ENCODE data around the gene CRADD. TPM values are rescaled to one million over a fixed set of nuclear protein-coding genes. Genes with fewer than 3 reads are reported as not detected.

The CRADD gene
- total and polyA plus RNA-seq, 2 of the 4 experiments (the other 2 are of a cell fraction) = 11.1 to 14.0 TPM

DNA sequence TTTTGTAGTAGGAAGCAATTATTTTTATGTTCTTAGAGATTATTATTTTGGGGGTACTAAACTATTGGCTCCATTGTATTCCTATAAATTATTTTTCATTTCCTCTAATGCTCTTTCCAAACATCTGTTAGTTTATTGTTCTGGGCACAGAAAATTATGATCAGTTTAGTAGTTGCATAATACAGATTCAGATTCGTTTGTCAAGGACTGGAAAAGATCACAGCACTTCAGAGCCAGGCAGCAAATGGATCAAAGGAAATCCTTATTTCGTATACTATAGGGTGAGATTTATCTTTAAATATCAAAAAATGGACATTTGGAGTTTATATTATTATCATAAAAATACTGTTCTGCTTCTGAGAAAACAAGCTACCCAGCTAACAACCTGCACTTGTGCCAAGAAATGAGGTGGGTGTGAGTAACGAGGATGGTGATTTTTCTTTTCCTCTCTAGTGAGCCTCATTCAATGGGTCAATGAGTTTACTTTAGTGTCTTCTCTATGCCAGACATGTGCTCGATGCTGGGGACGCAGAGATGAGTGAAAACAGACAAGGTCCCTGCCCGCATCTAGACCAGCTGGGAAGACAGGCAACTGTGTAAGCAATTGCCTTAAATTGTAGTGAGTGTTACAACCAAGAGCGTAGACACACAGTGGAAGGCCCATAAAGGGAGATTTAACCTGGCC lies 262.6 kb downstream of the CRADD start:
- in situ Hi-C loops (cut with MboI; ENCODE audit: low sequenced_read_pairs) = no loop called here
- ATAC-seq (ENCODE audit: low read depth) = no peak
- no TSS peak for BruUV-seq (replicated peaks)
- no peaks in the 10 kb centered on the region for H4K20me1 ChIP-seq (ENCODE audit: insufficient read depth, low read length)
- H4K8ac ChIP-seq (ENCODE audit: low read depth in 2 of 2, low read length in 2 of 2) = no peak overlapping the region
- H3K27me3 ChIP-seq (ENCODE audit: control insufficient read depth, insufficient read depth, low read length) = no peaks in the 10 kb centered on the region
- POLR2A ChIA-PET (ENCODE audit: unreplicated experiment) = no interaction called here
- H3K79me1 ChIP-seq (ENCODE audit: low read depth in 1 of 2, low read length in 2 of 2) = no peaks in the 10 kb centered on the region
- no peaks in the 10 kb centered on the region for H3K36me3 ChIP-seq (ENCODE audit: control insufficient read depth, insufficient read depth, low read length)
- no peak overlapping the region for H3K27ac ChIP-seq (ENCODE audit: insufficient read depth, low read length)
- no peak for DNase-seq
- H2AK9ac ChIP-seq (replicated peaks; ENCODE audit: low read depth, low read length, poor library complexity) = no peak overlapping the region
- H3K9me3 ChIP-seq (ENCODE audit: control insufficient read depth, insufficient read depth, low read length) = peaks cover 10% of the 10 kb centered on the region
- TF ChIP-seq POLR2A (IDR thresholded peaks at IDR 0.05; ENCODE audit: low read depth, low read length) (no peak), SMC3 (IDR thresholded peaks at IDR 0.05; ENCODE audit: low read depth, low read length) (no peak), NFE2L2 (IDR thresholded peaks at IDR 0.05; ENCODE audit: low read depth, low read length) (no peak), RCOR1 (IDR thresholded peaks at IDR 0.05; ENCODE audit: insufficient replicate concordance, low read length) (no peak)
- WGBS, 2 experiments (ENCODE audit: extremely low coverage in 2 of 2, insufficient read length in 1 of 2) = 100% methylated on average over 1 of the region's 7 CpGs; no CpG with 5 or more reads in 1 of the 2 experiments
- CTCF ChIA-PET = no interaction called here
- no peak overlapping the region for H3K14ac ChIP-seq (replicated peaks; ENCODE audit: low read depth, low read length)
- no peak overlapping the region for H3K23ac ChIP-seq (ENCODE audit: low read depth, low read length)
- H3K4me1 ChIP-seq (ENCODE audit: control insufficient read depth, insufficient read depth, low read length) = peaks cover 4% of the 10 kb centered on the region; the same call in 1 of the 2 replicates
- no peak overlapping the region for H2BK5ac ChIP-seq (ENCODE audit: low read depth, low read length, poor library complexity, severe bottlenecking)
- H3K9ac ChIP-seq (ENCODE audit: low read depth, low read length) = no peak overlapping the region
- H4K91ac ChIP-seq (ENCODE audit: insufficient read depth, low read depth, low read length) = no peak overlapping the region
- H3K18ac ChIP-seq (ENCODE audit: low read depth, low read length) = no peak overlapping the region
- intact Hi-C loops (cut with micrococcal nuclease) = no loop called here
- H2BK120ac ChIP-seq (ENCODE audit: low read depth, low read length) = no peak overlapping the region
- no peak overlapping the region for H2BK20ac ChIP-seq (ENCODE audit: low read depth, low read length)
- H3K4me2 ChIP-seq (ENCODE audit: low read depth, low read length) = no peak overlapping the region
- no peak overlapping the region for H2BK15ac ChIP-seq (ENCODE audit: low read depth, low read length)
- dilution Hi-C loops (cut with HindIII; ENCODE audit: low sequenced_read_pairs, unreplicated experiment) = no loop called here
- H3K4ac ChIP-seq (ENCODE audit: low read depth, low read length) = no peak overlapping the region
- no peak overlapping the region for H2AFZ ChIP-seq (replicated peaks; ENCODE audit: low read length, poor library complexity)
- H3K56ac ChIP-seq (ENCODE audit: extremely low read depth, insufficient read depth, low read length) = no peak overlapping the region
- H3K4me3 ChIP-seq (ENCODE audit: insufficient read depth, low read depth, low read length) = no peak overlapping the region
- H4K5ac ChIP-seq (ENCODE audit: low read depth, low read length) = no peak overlapping the region
- H2AK5ac ChIP-seq (ENCODE audit: low read depth, low read length) = no peak overlapping the region
- 0 out of 2 replicates have a peak, but pooled peaks cover 6% of the 10 kb centered on the region for H3K9me1 ChIP-seq (ENCODE audit: insufficient read depth, low read length)

Measured in IMR-90 (cell line).